ENCODE measurements around the gene CCKAR. TPM values are rescaled to one million over a fixed set of nuclear protein-coding genes. Genes with fewer than 3 reads are reported as not detected.

Gene CCKAR
- total and polyA plus RNA-seq, 2 of the 13 experiments (the other 11 are each of a cell fraction or from before 2014, with no cell fraction given): not detected

- ATAC-seq (no peak), DNase-seq (ENCODE audit: low spot score) (no peak), FAIRE-seq (no peak)
- Histone ChIP-seq H3K4me1 (ENCODE audit: insufficient read depth, low read length) (no peaks in the 10 kb centered on the region), H3K9ac (ENCODE audit: insufficient read depth, low read depth, low read length) (no peak overlapping the region), H3K4me2 (ENCODE audit: low read depth, low read length) (no peak overlapping the region), H3K79me2 (ENCODE audit: insufficient read depth, low read length) (no peaks in the 10 kb centered on the region), H3K9me3 (ENCODE audit: low read length) (no peaks in the 10 kb centered on the region), H3K36me3 (replicated peaks in 1 of 2; ENCODE audit: control insufficient read depth in 1 of 2, insufficient read depth in 2 of 2, low read length in 2 of 2) (no peaks in the 10 kb centered on the region), H2AFZ (ENCODE audit: low read length) (no peak overlapping the region), H4K20me1 (ENCODE audit: insufficient read depth, low read length) (no peaks in the 10 kb centered on the region; the same call in 1 of the 2 replicates), H3K4me3 (replicated peaks in 1 of 3; ENCODE audit: insufficient read depth in 1 of 3, low read depth in 2 of 3, low read length in 3 of 3) (no peak overlapping the region), H3K27ac (ENCODE audit: extremely low read length, insufficient read depth, low read length) (no peak overlapping the region), H3K27me3 (ENCODE audit: control insufficient read depth in 1 of 2, insufficient read depth in 2 of 2, low read length in 2 of 2) (peaks cover 0 to under 1% of the 10 kb centered on the region in 2 experiments; a peak in 2 of 5 replicates)
- POLR2A ChIA-PET: no interaction called here
- in situ Hi-C loops (cut with HindIII; ENCODE audit: extremely low pct_ligation_motif_present, low pct_unique_long_range_greater_than_20kb) (no loop called here), intact Hi-C loops (cut with micrococcal nuclease; ENCODE audit: unreplicated experiment) (no loop called here)
- WGBS (ENCODE audit: low lambda C conversion rate): no CpG with 5 or more reads among the region's 2 CpGs
- TF ChIP-seq ZNF629 (CRISPR knock-in tag; conservative IDR thresholded peaks at IDR 0.05) (no peak), KIAA2018 (CRISPR knock-in tag; IDR thresholded peaks at IDR 0.05; ENCODE audit: borderline replicate concordance) (no peak)
- BruUV-seq (replicated peaks): no TSS peak
- CTCF ChIA-PET (ENCODE audit: low intra/inter-chr PET ratio, low total read pairs): no interaction called here
Measured at GRCh38 chr4:26515936-26516335, 25.7 kb upstream of the CCKAR start.

Data from HepG2 (cell line).